Psoas muscle (tissue), 8 donors: Measurements from ENCODE around the gene EMC8. TPM values are rescaled to one million over a fixed set of nuclear protein-coding genes. Genes with fewer than 3 reads are reported as not detected.
"Not testable (repeated sequence)": the region's sequence is repeated elsewhere in the genome, so short reads cannot be mapped to it uniquely, and the experiment has no call there.

Experiments used
- ATAC-seq, 4 donors: fragments of 200-7000 bp; cut with Tn5 transposase; one replicate each; pipeline ENCODE4 v1.9.1; 2020; ENCODE audit warnings: moderate library complexity in 3 of 4, mild to moderate bottlenecking in 2 of 4
- DNase-seq, 2 donors: peaks; one replicate each; pipeline ENCODE4 v3.0.0-alpha.2; 2020
- H3K27ac ChIP-seq: fragments of 200-600 bp; one replicate; pipeline ENCODE4 v1.8.0; 2022
- H3K27me3 ChIP-seq, 3 donors: fragments of 200-600 bp in 1 of 3; one replicate each; pipeline versions ENCODE4 v1.6.1 to v1.8.0; 2013 to 2022; ENCODE audit warnings: low read length in 2 of 3, mild to moderate bottlenecking in 2 of 3, moderate library complexity in 1 of 3; ENCODE audit not compliant: insufficient read depth in 3 of 3
- H3K36me3 ChIP-seq, 2 donors: fragments of 200-600 bp in 1 of 2; one replicate each; pipeline versions ENCODE4 v1.6.1 to v1.8.0; 2013 to 2022; ENCODE audit warnings: low read depth in 1 of 2, mild to moderate bottlenecking in 1 of 2, moderate library complexity in 1 of 2; ENCODE audit not compliant: insufficient read depth in 1 of 2
- H3K4me1 ChIP-seq: fragments of 200-600 bp; one replicate; pipeline ENCODE4 v1.8.0; 2022
- H3K4me3 ChIP-seq: fragments of 200-600 bp; one replicate; pipeline ENCODE4 v1.8.0; 2022; ENCODE audit warnings: mild to moderate bottlenecking
- H3K9me3 ChIP-seq: fragments of 200-600 bp; one replicate; pipeline ENCODE4 v1.8.0; 2022
- WGBS, 3 donors: extraction: QIAGEN DNeasy Blood & Tissue Kit; methylation state at CpG; one replicate each; pipeline versions ENCODE4 v1.1.6 to v1.1.7; 2013; 5-methylcytosine and 5-hydroxymethylcytosine counted together
- intact Hi-C, 2 donors: fragments of 100-400 bp; cut with DNase I; formaldehyde crosslinking; loops; one replicate each; pipeline versions ENCODE4 v1.11.0 to v1.14.2; 2022
- polyA plus RNA-seq, 3 donors: library from polyadenylated mRNA; stranded (reverse); fragments of 200-250 nt; gene quantifications; one replicate each; pipeline ENCODE4 v1.2.3, GENCODE V29; 2013
- total RNA-seq, 4 donors: library from RNA; stranded (reverse); fragmentation: NEBNext Ultra II Directional in 2 of 4; extraction: Animal tissue kit (Norgen Biotek cat#: 25700) in 2 of 4; gene quantifications; one replicate each; pipeline versions ENCODE4 v1.2.1 to v1.2.4, GENCODE V29; 2021 to 2023
- TF ChIP-seq, protein P1 (sequence below): fragments of 200-600 bp; IDR thresholded peaks from one replicate; pipeline ENCODE4 v1.8.0; 2022; ENCODE audit warnings: antibody characterized with exemption
- donor health status: healthy with polysubstance abuse.
- donor health status: DM: no; HTN: no; CAD: no; lungs with moderate emphysema.
- donor health status: Bipolar disorder and iron deficiency.
- donor health status: healthy.
- donor health status: DM: yes; HTN: yes; CAD: no.
- donor health status: DM: no; HTN: no; CAD: no.
- donor health status: DM: no; HTN: no; CAD: no.
- donor health status: DM: yes; HTN: yes; CAD: no.

EMC8 gene
- total and polyA plus RNA-seq, 7 donors: 16.4 to 41.6 (median 24.7) TPM

DNA sequence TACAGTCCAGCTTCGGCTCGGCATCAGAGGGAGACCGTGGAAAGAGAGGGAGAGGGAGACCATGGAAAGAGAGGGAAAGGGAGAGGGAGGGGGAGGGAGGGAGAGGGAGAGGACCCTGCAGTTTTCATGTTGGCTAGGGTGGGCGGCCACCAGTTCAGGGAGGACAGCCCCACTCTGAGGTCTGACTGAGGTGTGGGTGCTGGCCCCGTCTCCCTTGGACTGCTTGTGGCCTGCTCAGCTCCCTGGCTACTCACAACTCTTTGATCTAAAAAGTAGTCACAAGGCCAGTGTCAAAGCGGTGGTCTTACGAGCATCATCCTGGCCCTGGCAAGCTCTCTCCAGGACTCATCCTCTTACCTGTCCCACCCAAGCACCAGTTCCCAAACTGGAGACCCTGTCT is 9.6 kb upstream of the EMC8 start:
- H3K27ac ChIP-seq: no peak overlapping the region
- no peak for DNase-seq
- no peaks in the 10 kb centered on the region for H3K9me3 ChIP-seq
- TF ChIP-seq, protein P1, sequence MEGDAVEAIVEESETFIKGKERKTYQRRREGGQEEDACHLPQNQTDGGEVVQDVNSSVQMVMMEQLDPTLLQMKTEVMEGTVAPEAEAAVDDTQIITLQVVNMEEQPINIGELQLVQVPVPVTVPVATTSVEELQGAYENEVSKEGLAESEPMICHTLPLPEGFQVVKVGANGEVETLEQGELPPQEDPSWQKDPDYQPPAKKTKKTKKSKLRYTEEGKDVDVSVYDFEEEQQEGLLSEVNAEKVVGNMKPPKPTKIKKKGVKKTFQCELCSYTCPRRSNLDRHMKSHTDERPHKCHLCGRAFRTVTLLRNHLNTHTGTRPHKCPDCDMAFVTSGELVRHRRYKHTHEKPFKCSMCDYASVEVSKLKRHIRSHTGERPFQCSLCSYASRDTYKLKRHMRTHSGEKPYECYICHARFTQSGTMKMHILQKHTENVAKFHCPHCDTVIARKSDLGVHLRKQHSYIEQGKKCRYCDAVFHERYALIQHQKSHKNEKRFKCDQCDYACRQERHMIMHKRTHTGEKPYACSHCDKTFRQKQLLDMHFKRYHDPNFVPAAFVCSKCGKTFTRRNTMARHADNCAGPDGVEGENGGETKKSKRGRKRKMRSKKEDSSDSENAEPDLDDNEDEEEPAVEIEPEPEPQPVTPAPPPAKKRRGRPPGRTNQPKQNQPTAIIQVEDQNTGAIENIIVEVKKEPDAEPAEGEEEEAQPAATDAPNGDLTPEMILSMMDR: no peak
- peaks cover 0 to 3% (median 0%) of the 10 kb centered on the region in 3 donors for H3K27me3 ChIP-seq
- no peak overlapping the region for H3K4me3 ChIP-seq
- H3K4me1 ChIP-seq: no peaks in the 10 kb centered on the region
- peaks cover 0 to 33% of the 10 kb centered on the region in 2 donors for H3K36me3 ChIP-seq
- 81 to 93% (median 89%) methylated on average over 7 of the region's 7 CpGs for WGBS, 3 donors
- ATAC-seq: peak in 1 of 4 donors; percentile 28
- intact Hi-C loops: loop anchor here in 1 of 2 donors (10.0 kb wide), 1 partner anchor 1506 kb away; the partner anchor contains the start of gene C16orf95

DNA sequence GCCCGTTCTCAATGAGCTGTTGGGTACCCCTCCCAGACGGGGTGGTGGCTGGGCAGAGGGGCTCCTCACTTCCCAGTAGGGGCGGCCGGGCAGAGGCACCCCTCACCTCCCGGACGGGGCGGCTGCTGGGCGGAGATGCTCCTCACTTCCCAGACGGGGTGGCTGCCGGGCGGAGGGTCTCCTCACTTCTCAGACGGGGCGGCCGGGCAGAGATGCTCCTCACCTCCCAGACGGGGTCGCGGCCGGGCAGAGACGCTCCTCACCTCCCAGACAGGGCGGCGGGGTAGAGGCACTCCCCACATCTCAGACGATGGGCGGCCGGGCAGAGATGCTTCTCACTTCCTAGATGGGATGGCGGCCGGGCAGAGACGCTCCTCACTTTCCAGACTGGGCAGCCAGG is 8.8 kb upstream of the EMC8 start:
- H3K4me3 ChIP-seq, DNase-seq, ATAC-seq, H3K27ac ChIP-seq, H3K27me3 ChIP-seq, H3K9me3 ChIP-seq, H3K4me1 ChIP-seq: not testable (repeated sequence)
- intact Hi-C loops: loop anchor here in 1 of 2 donors (10.0 kb wide), 1 partner anchor 1507 kb away; the partner anchor contains the start of gene C16orf95
- peaks cover 3 to 41% of the 10 kb centered on the region in 2 donors for H3K36me3 ChIP-seq
- 94 to 98% (median 95%) methylated on average over 6 to 23 of the region's 27 CpGs for WGBS, 3 donors

GRCh38 chr16:85807340-85807739 is 8.0 kb upstream of the EMC8 start:
- not testable (repeated sequence) for H3K27me3 ChIP-seq, H3K4me3 ChIP-seq, H3K4me1 ChIP-seq, DNase-seq, ATAC-seq, H3K9me3 ChIP-seq, H3K27ac ChIP-seq
- WGBS, 3 donors: 88 to 94% (median 92%) methylated on average over 5 of the region's 6 CpGs
- peaks cover 3 to 49% of the 10 kb centered on the region in 2 donors for H3K36me3 ChIP-seq
- intact Hi-C loops: loop anchor here in 1 of 2 donors (10.0 kb wide), 1 partner anchor 1507 kb away; the partner anchor contains the start of gene C16orf95

- Histone ChIP-seq H3K27ac (no peak overlapping the region), H3K9me3 (no peaks in the 10 kb centered on the region), H3K4me1 (peaks cover 10% of the 10 kb centered on the region), H3K27me3 (no peaks in the 10 kb centered on the region), H3K4me3 (no peak overlapping the region), H3K36me3 (peaks cover 8 to 57% of the 10 kb centered on the region in 2 donors)
- ATAC-seq (no peak), DNase-seq (no peak)
- intact Hi-C loops: loop anchor here in 1 of 2 donors (10.0 kb wide), 1 partner anchor 1508 kb away; the partner anchor contains the start of gene C16orf95
- WGBS, 3 donors: 91 to 94% (median 91%) methylated on average over 11 of the region's 11 CpGs
- TF ChIP-seq, protein P1: no peak
Observed at GRCh38 chr16:85806539-85806938, 7.2 kb upstream of the EMC8 start.

- no peak for DNase-seq
- intact Hi-C loops: loop anchor here in 1 of 2 donors (10.0 kb wide), 1 partner anchor 1509 kb away; the partner anchor contains the start of gene C16orf95
- Histone ChIP-seq H3K4me3 (no peak overlapping the region), H3K4me1 (peaks cover 18% of the 10 kb centered on the region), H3K27me3 (no peaks in the 10 kb centered on the region), H3K9me3 (no peaks in the 10 kb centered on the region), H3K27ac (no peak overlapping the region), H3K36me3 (peaks cover 8 to 61% of the 10 kb centered on the region in 2 donors)
- no peak for ATAC-seq
- WGBS, 3 donors: 77 to 88% (median 85%) methylated on average over 17 to 18 of the region's 18 CpGs
- TF ChIP-seq, protein P1: no peak
Observed at GRCh38 chr16:85805442-85806045, 6.2 kb upstream of the EMC8 start.
